GM19099 (cell line): ENCODE measurements around the gene ABCG4.

Experiments used
- POLR2A ChIP-seq: IDR thresholded peaks from 3 replicates; pipeline ENCODE4 v1.6.1; 2011; ENCODE audit warnings: low read depth; ENCODE audit not compliant: insufficient read length; ENCODE audit errors: extremely low read depth

The ABCG4 gene

GRCh38 chr11:119149018-119149785, at the start of gene ABCG4:
Gene ABCG4, plus strand, starts transcription at chr11:119149052. Its CDS starts 914 bp downstream, at chr11:119149966.
- no peak for TF ChIP-seq POLR2A

GRCh38 chr11:119099711-119100110, 49.1 kb upstream of the ABCG4 start:
- TF ChIP-seq POLR2A = no peak

GRCh38 chr11:119100246-119100970, 48.4 kb upstream of the ABCG4 start:
- TF ChIP-seq POLR2A = no peak

- TF ChIP-seq POLR2A = no peak
Measured at GRCh38 chr11:119100994-119101758, 47.7 kb upstream of the ABCG4 start.

- TF ChIP-seq POLR2A = no peak
Measured at GRCh38 chr11:119101759-119102423, 47.0 kb upstream of the ABCG4 start, which contains the start of gene DPAGT1. Gene DPAGT1, minus strand, starts transcription at chr11:119101853. Its CDS starts 198 bp downstream, at chr11:119101655.

- no peak for TF ChIP-seq POLR2A
Measured at GRCh38 chr11:119103793-119104192, 45.1 kb upstream of the ABCG4 start.

GRCh38 chr11:119106564-119107537, 42.0 kb upstream of the ABCG4 start, which contains the start of gene C2CD2L:
Gene C2CD2L, plus strand, starts transcription at chr11:119107344. Its CDS starts 398 bp downstream, at chr11:119107742.
- peak; percentile 64 for TF ChIP-seq POLR2A

GRCh38 chr11:119107538-119108145, 41.2 kb upstream of the ABCG4 start:
- no peak for TF ChIP-seq POLR2A

- peak; percentile 32 for TF ChIP-seq POLR2A
Measured at GRCh38 chr11:119108146-119108856, 40.6 kb upstream of the ABCG4 start.

GRCh38 chr11:119108857-119109221, 40.0 kb upstream of the ABCG4 start:
- no peak for TF ChIP-seq POLR2A

- TF ChIP-seq POLR2A = no peak
Measured at GRCh38 chr11:119109843-119110242, 39.0 kb upstream of the ABCG4 start.

- no peak for TF ChIP-seq POLR2A
Measured at GRCh38 chr11:119110439-119110838, 38.4 kb upstream of the ABCG4 start.

GRCh38 chr11:119111361-119111925, 37.4 kb upstream of the ABCG4 start:
- no peak for TF ChIP-seq POLR2A
